ENCODE data around the gene PALM. TPM values are rescaled to one million over a fixed set of nuclear protein-coding genes. Genes with fewer than 3 reads are reported as not detected.

The PALM gene
- total and polyA plus RNA-seq, 10 of the 15 experiments (the other 5 are each of a cell fraction or from before 2014, with no cell fraction given), result 0.09 to 0.95 (median 0.23) TPM; not detected in 2

GRCh38 chr19:789701-790060, 80.9 kb downstream of the PALM start:
- in situ Hi-C loops (cut with MboI) (no loop called here), intact Hi-C loops (cut with micrococcal nuclease; ENCODE audit: unreplicated experiment) (no loop called here)
- no peak overlapping the region for H3K4me3 ChIP-seq
- no peak overlapping the region for H3K9ac ChIP-seq (ENCODE audit: control insufficient read depth, insufficient read depth, low read length)
- SMC1A ChIA-PET (ENCODE audit: uncharacterized antibody, unreplicated experiment), result no interaction called here
- H4K20me1 ChIP-seq (ENCODE audit: control insufficient read depth, insufficient read depth), result no peaks in the 10 kb centered on the region
- POLR2A ChIA-PET, result no interaction called here
- H3K27me3 ChIP-seq (replicated peaks in 1 of 2; ENCODE audit: control insufficient read depth in 2 of 2, insufficient read depth in 2 of 2, low read length in 1 of 2), result no peaks in the 10 kb centered on the region; a peak in 1 of 4 replicates
- no peak overlapping the region for H3K27ac ChIP-seq (ENCODE audit: control insufficient read depth, insufficient read depth)
- no peaks in the 10 kb centered on the region for H3K36me3 ChIP-seq (ENCODE audit: control insufficient read depth in 2 of 2, insufficient read depth in 2 of 2, low read length in 1 of 2)
- ATAC-seq, result no peak
- H3K4me1 ChIP-seq (ENCODE audit: control insufficient read depth, insufficient read depth, low read length), result no peaks in the 10 kb centered on the region
- no TSS peak for BruUV-seq (replicated peaks)
- FAIRE-seq, result no peak
- H3K9me3 ChIP-seq (replicated peaks; ENCODE audit: control insufficient read depth, insufficient read depth, low read length), result no peaks in the 10 kb centered on the region
- 74% methylated on average over 9 of the region's 9 CpGs for WGBS (ENCODE audit: insufficient coverage, insufficient replicate concordance, low lambda C conversion rate, missing lambda C conversion rate)
- H3K79me2 ChIP-seq (ENCODE audit: control insufficient read depth, insufficient read depth, low read length), result no peaks in the 10 kb centered on the region
- no peak for DNase-seq (ENCODE audit: low read depth, low spot score)
- CTCF ChIA-PET, result no interaction called here
- TF ChIP-seq MEF2A (IDR thresholded peaks at IDR 0.05; ENCODE audit: insufficient read depth, low read depth, low read length) (no peak), IRF3 (IDR thresholded peaks at IDR 0.05) (no peak), GABPA (IDR thresholded peaks at IDR 0.05; ENCODE audit: low read depth) (no peak), JUND (IDR thresholded peaks at IDR 0.05; ENCODE audit: low read depth, low read length) (no peak), ZZZ3 (IDR thresholded peaks at IDR 0.05; ENCODE audit: control insufficient read depth, insufficient read length, low read depth) (no peak), ZNF592 (IDR thresholded peaks at IDR 0.05) (no peak), SMC3 (IDR thresholded peaks at IDR 0.05; ENCODE audit: borderline replicate concordance, low read length) (no peak), RAD21 (IDR thresholded peaks at IDR 0.05; ENCODE audit: insufficient read depth, low read depth, low read length) (no peak), ESRRA (IDR thresholded peaks at IDR 0.05; ENCODE audit: low read length) (no peak), MXI1 (IDR thresholded peaks at IDR 0.05; ENCODE audit: low read depth, low read length) (no peak), FOS (IDR thresholded peaks at IDR 0.05; ENCODE audit: borderline replicate concordance, extremely low read depth, insufficient read length) (no peak), RUNX3 (IDR thresholded peaks at IDR 0.05; ENCODE audit: low read length) (no peak), GATAD2B (conservative IDR thresholded peaks at IDR 0.05; ENCODE audit: low read depth) (no peak), RCOR1 (conservative IDR thresholded peaks at IDR 0.05; ENCODE audit: low read depth, low read length) (no peak), ZSCAN29 (IDR thresholded peaks at IDR 0.05) (no peak), ELK1 (IDR thresholded peaks at IDR 0.05; ENCODE audit: low read depth, low read length) (no peak), STAT1 (conservative IDR thresholded peaks at IDR 0.05) (no peak), ZNF384 (IDR thresholded peaks at IDR 0.05; ENCODE audit: borderline replicate concordance, low read depth, low read length) (no peak), POLR2A (IDR thresholded peaks at IDR 0.05; ENCODE audit: low read depth, low read length) (no peak)
- H2AFZ ChIP-seq (ENCODE audit: control insufficient read depth, low read depth, low read length), result no peak overlapping the region
- no peak overlapping the region for H3K4me2 ChIP-seq (ENCODE audit: control insufficient read depth, insufficient read depth)
- RAD21 ChIA-PET (ENCODE audit: unreplicated experiment), result no interaction called here
